ENCODE results near the gene HSD3B1. TPM values are rescaled to one million over a fixed set of nuclear protein-coding genes. Genes with fewer than 3 reads are reported as not detected.
"Not testable (repeated sequence)": the region's sequence is repeated elsewhere in the genome, so short reads cannot be mapped to it uniquely, and the experiment has no call there.

The HSD3B1 gene
- total and polyA plus RNA-seq, 7 donors, result not detected

- DNase-seq, result no peak
- Histone ChIP-seq H3K9me3 (no peaks in the 10 kb centered on the region), H3K4me1 (no peaks in the 10 kb centered on the region), H3K4me3 (no peak overlapping the region), H3K27me3 (ENCODE audit: insufficient read depth in 3 of 3, low read length in 2 of 3) (no peaks in the 10 kb centered on the region), H3K36me3 (ENCODE audit: insufficient read depth in 1 of 2, low read depth in 1 of 2) (no peaks in the 10 kb centered on the region), H3K27ac (no peak overlapping the region)
- no peak for TF ChIP-seq CTCF (IDR thresholded peaks at IDR 0.05)
- intact Hi-C loops (cut with DNase I), result no loop called here
- ATAC-seq, result no peak
Measured at GRCh38 chr1:119551218-119551617, 44.2 kb downstream of the HSD3B1 start.

- 83 to 100% (median 100%) methylated on average over 1 of the region's 1 CpG for WGBS, 3 donors
- H3K36me3 ChIP-seq (ENCODE audit: insufficient read depth in 1 of 2, low read depth in 1 of 2); H3K4me3 ChIP-seq; H3K27ac ChIP-seq; H3K9me3 ChIP-seq; H3K27me3 ChIP-seq (ENCODE audit: insufficient read depth in 3 of 3, low read length in 2 of 3); intact Hi-C loops (cut with DNase I); DNase-seq; ATAC-seq; H3K4me1 ChIP-seq: not testable (repeated sequence)
Measured at GRCh38 chr1:119552656-119553055, 45.6 kb downstream of the HSD3B1 start.

GRCh38 chr1:119553302-119554071 lies 46.5 kb downstream of the HSD3B1 start:
- DNase-seq; H3K4me3 ChIP-seq; H3K27ac ChIP-seq; intact Hi-C loops (cut with DNase I); H3K27me3 ChIP-seq (ENCODE audit: insufficient read depth in 3 of 3, low read length in 2 of 3); ATAC-seq; H3K9me3 ChIP-seq; H3K36me3 ChIP-seq (ENCODE audit: insufficient read depth in 1 of 2, low read depth in 1 of 2); H3K4me1 ChIP-seq: not testable (repeated sequence)
- 57 to 78% (median 71%) methylated on average over 1 of the region's 1 CpG for WGBS, 3 donors

DNA sequence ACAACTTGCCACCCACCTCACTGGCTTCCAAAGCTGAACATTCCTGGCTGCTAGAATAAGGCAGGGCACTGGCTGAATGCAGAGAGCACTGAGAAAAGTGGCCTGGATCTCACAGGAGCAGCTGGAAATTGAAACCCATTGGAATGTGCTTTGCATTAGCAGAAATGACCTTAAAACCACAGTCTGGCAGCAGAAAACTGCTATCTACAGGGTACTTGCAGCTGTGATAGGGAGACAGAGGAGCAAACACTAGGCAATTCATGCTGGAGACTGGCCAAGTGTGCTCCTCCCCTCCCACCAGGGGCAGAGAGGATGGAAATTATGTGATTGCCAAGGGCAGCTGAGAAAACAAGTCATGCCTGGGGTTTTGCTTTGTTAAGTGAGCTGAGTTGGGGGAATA lies 47.2 kb downstream of the HSD3B1 start:
- no peak for TF ChIP-seq CTCF (IDR thresholded peaks at IDR 0.05)
- Histone ChIP-seq H3K4me1 (no peaks in the 10 kb centered on the region), H3K9me3 (no peaks in the 10 kb centered on the region), H3K4me3 (no peak overlapping the region), H3K27ac (no peak overlapping the region), H3K36me3 (ENCODE audit: insufficient read depth in 1 of 2, low read depth in 1 of 2) (no peaks in the 10 kb centered on the region), H3K27me3 (ENCODE audit: insufficient read depth in 3 of 3, low read length in 2 of 3) (no peaks in the 10 kb centered on the region)
- DNase-seq (no peak), ATAC-seq (no peak)
- intact Hi-C loops (cut with DNase I), result no loop called here

GRCh38 chr1:119556423-119556822 lies 49.4 kb downstream of the HSD3B1 start:
- ATAC-seq (no peak), DNase-seq (no peak)
- Histone ChIP-seq H3K27ac (no peak overlapping the region), H3K4me3 (no peak overlapping the region), H3K4me1 (no peaks in the 10 kb centered on the region), H3K9me3 (no peaks in the 10 kb centered on the region), H3K27me3 (ENCODE audit: insufficient read depth in 3 of 3, low read length in 2 of 3) (no peaks in the 10 kb centered on the region), H3K36me3 (ENCODE audit: insufficient read depth in 1 of 2, low read depth in 1 of 2) (no peaks in the 10 kb centered on the region)
- no peak for TF ChIP-seq CTCF (IDR thresholded peaks at IDR 0.05)
- 64 to 76% (median 68%) methylated on average over 3 of the region's 3 CpGs for WGBS, 3 donors
- intact Hi-C loops (cut with DNase I), result no loop called here

- intact Hi-C loops (cut with DNase I); H3K27ac ChIP-seq; H3K9me3 ChIP-seq; H3K4me3 ChIP-seq; H3K27me3 ChIP-seq (ENCODE audit: insufficient read depth in 3 of 3, low read length in 2 of 3); DNase-seq; ATAC-seq; H3K36me3 ChIP-seq (ENCODE audit: insufficient read depth in 1 of 2, low read depth in 1 of 2); H3K4me1 ChIP-seq: not testable (repeated sequence)
- WGBS, 3 donors, result 67 to 79% (median 74%) methylated on average over 3 of the region's 3 CpGs
Measured at GRCh38 chr1:119560402-119560801, 53.4 kb downstream of the HSD3B1 start.

Data from psoas muscle (tissue), 8 donors.